Chondrocyte (in vitro differentiated cells): Measurements from ENCODE around the gene CYTH3. TPM values are rescaled to one million over a fixed set of nuclear protein-coding genes. Genes with fewer than 3 reads are reported as not detected.

Experiments
- DNase-seq: peaks from one replicate; pipeline ENCODE4 v3.0.0; 2021; ENCODE audit warnings: mixed read lengths, low spot score
- H3K27ac Mint-ChIP-seq: one replicate; pipeline ENCODE4 v1.8.0; 2021; ENCODE audit warnings: mild to moderate bottlenecking, moderate library complexity, mixed read lengths; ENCODE audit not compliant: unreplicated experiment
- H3K27me3 Mint-ChIP-seq: 2 replicates; pipeline ENCODE4 v1.8.0; 2021; ENCODE audit warnings: low read depth, mixed read lengths
- H3K36me3 Mint-ChIP-seq: 2 replicates; pipeline ENCODE4 v1.8.0; 2021; ENCODE audit warnings: low read depth, mixed read lengths
- H3K4me1 Mint-ChIP-seq: 2 replicates; pipeline ENCODE4 v1.8.0; 2021; ENCODE audit warnings: low read depth, mild to moderate bottlenecking, mixed read lengths
- H3K4me3 Mint-ChIP-seq: one replicate; pipeline ENCODE4 v1.8.0; 2021; ENCODE audit warnings: mild to moderate bottlenecking, moderate library complexity, mixed read lengths; ENCODE audit not compliant: unreplicated experiment
- H3K9me3 Mint-ChIP-seq: 2 replicates; pipeline ENCODE4 v1.8.0; 2021; ENCODE audit warnings: low read depth, mixed read lengths
- total RNA-seq: library from RNA; stranded (reverse); gene quantifications from 3 replicates; pipeline ENCODE4 v1.2.1, GENCODE V29; 2021
- TF ChIP-seq, protein P1 (sequence below): fragments of 200-600 bp; sonication (generic); IDR thresholded peaks from 2 replicates; pipeline ENCODE4 v1.5.0; 2021; ENCODE audit warnings: antibody characterized with exemption, mild to moderate bottlenecking, moderate library complexity

The CYTH3 gene
- total RNA-seq, 1 donor from 2014 or later: 58.4 TPM

DNA sequence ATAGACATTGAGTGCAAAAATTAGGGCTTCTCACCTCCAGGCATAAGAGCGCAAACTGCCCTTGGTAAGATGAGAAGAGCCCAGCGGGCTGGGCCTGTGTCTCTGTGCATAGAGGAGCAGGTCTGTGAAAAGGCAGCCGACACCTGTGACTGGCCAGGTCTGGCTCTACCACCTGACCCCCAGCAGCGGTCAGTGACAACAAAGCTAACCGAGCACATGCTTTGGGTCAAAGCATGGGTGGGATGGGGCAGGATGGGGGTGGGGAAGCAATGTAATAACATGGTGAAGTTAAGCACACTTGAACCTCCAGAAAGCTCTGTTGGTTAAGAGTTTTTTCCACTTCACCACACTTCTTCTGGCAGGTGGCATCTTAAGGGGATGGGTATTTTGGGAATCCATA is 29.3 kb downstream of the CYTH3 start:
- DNase-seq: no peak
- H3K27me3 Mint-ChIP-seq: no peaks in the 10 kb centered on the region
- no peak overlapping the region for H3K4me3 Mint-ChIP-seq
- H3K9me3 Mint-ChIP-seq: no peaks in the 10 kb centered on the region
- H3K36me3 Mint-ChIP-seq: peaks cover 2% of the 10 kb centered on the region
- H3K4me1 Mint-ChIP-seq: peaks cover 68% of the 10 kb centered on the region
- no peak overlapping the region for H3K27ac Mint-ChIP-seq
- TF ChIP-seq, protein P1, sequence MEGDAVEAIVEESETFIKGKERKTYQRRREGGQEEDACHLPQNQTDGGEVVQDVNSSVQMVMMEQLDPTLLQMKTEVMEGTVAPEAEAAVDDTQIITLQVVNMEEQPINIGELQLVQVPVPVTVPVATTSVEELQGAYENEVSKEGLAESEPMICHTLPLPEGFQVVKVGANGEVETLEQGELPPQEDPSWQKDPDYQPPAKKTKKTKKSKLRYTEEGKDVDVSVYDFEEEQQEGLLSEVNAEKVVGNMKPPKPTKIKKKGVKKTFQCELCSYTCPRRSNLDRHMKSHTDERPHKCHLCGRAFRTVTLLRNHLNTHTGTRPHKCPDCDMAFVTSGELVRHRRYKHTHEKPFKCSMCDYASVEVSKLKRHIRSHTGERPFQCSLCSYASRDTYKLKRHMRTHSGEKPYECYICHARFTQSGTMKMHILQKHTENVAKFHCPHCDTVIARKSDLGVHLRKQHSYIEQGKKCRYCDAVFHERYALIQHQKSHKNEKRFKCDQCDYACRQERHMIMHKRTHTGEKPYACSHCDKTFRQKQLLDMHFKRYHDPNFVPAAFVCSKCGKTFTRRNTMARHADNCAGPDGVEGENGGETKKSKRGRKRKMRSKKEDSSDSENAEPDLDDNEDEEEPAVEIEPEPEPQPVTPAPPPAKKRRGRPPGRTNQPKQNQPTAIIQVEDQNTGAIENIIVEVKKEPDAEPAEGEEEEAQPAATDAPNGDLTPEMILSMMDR: no peak

DNA sequence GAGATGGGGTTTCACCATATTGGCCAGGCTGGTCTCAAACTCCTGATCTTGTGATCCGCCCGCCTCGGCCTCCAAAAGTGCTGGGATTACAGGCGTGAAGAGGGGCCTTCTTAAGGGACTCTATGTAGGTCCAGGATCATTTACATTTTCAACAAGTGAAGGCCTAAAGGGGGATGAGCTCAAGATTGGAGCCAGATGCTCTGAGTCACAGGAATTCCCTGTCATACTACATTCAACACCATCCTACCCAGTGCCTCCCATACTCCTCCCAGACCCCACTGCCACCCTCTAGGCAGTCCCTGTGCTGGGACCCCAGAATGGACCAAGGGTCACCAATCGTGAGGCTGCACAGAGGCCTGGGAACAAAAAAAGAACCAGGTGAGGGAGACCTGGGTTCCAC is 29.9 kb downstream of the CYTH3 start:
- H3K27me3 Mint-ChIP-seq: no peaks in the 10 kb centered on the region
- TF ChIP-seq, protein P1: no peak
- DNase-seq: no peak
- no peak overlapping the region for H3K27ac Mint-ChIP-seq
- peaks cover 2% of the 10 kb centered on the region for H3K36me3 Mint-ChIP-seq
- H3K4me3 Mint-ChIP-seq: no peak overlapping the region
- H3K4me1 Mint-ChIP-seq: peaks cover 68% of the 10 kb centered on the region
- H3K9me3 Mint-ChIP-seq: no peaks in the 10 kb centered on the region

DNA sequence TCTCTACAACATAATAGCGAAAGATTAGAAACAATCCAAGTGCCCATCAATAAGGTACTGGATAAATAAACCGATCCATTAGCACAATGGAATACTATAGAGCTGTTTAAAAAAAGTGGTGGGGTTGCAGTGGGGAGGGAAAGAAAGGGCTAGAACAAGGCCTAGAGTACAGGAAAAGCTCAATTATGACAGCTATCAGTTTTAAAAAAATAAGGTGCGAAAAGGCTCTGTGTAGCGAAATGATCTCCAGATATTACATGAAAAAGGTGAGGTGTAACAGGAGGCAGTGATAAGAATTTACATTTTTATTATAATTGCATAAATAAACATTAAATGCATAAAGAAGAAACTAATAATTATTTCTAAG is 30.8 kb downstream of the CYTH3 start:
- H3K4me3 Mint-ChIP-seq: no peak overlapping the region
- H3K27ac Mint-ChIP-seq: no peak overlapping the region
- peaks cover 65% of the 10 kb centered on the region for H3K4me1 Mint-ChIP-seq

DNA sequence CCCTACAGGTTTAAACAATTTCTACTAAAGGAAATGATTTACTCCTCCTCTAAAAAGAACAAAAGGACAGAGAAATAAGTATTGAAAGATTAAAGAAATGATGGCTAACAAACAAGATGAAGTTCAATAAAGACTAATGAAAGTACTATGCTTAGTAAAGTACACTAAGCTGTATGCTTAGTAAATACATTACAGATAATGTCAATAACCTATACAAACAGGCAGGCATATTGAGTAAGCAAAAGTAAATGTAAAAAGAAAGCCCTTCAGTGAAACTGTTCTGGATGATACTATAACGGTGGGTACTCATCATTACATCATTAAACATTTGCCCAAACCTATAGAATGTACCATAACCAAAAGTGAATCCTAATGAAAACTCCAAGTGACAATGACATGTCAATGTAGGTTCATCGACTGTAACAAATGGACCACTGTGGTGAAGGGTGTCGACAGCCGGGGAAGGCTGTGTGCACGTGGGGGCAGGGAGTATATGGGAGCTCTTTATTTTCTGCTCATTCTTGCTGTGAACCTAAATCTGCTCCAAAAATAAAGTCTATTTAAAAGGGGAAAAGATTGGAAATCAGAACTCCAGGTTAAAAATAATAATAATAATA is 34.0 kb downstream of the CYTH3 start:
- Mint-ChIP-seq H3K27ac (no peak overlapping the region), H3K4me1 (peaks cover 54% of the 10 kb centered on the region), H3K4me3 (no peak overlapping the region), H3K36me3 (peaks cover 2% of the 10 kb centered on the region), H3K9me3 (no peaks in the 10 kb centered on the region), H3K27me3 (no peaks in the 10 kb centered on the region)
- DNase-seq: no peak
- TF ChIP-seq, protein P1: no peak

More for the DNA sequence above, 30.8 kb downstream of the CYTH3 start:
- TF ChIP-seq, protein P1: no peak
- Mint-ChIP-seq H3K9me3 (no peaks in the 10 kb centered on the region), H3K27me3 (no peaks in the 10 kb centered on the region), H3K36me3 (peaks cover 2% of the 10 kb centered on the region)
- DNase-seq: no peak

DNA sequence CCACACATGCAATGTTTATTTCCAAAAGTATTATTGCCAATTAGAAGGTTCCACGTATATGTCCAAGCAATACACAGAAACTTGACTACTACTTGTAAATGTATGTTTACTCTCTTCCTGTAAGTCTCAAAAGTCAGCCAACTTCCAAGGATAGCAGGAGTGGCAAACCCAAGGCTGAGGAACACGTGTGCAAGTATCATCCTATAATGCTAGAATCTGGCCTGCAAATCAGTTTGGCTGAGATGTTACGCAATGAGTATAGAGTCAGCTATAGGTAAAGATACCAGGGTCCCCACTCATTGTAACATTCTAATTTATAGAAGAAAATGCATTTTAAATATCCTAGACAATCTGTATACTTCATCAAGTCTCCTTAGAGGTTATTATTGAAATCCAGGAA is 34.7 kb downstream of the CYTH3 start:
- TF ChIP-seq, protein P1: no peak
- no peak overlapping the region for H3K4me3 Mint-ChIP-seq
- no peak overlapping the region for H3K27ac Mint-ChIP-seq
- no peaks in the 10 kb centered on the region for H3K27me3 Mint-ChIP-seq
- H3K4me1 Mint-ChIP-seq: peaks cover 58% of the 10 kb centered on the region
- H3K36me3 Mint-ChIP-seq: peaks cover 2% of the 10 kb centered on the region
- H3K9me3 Mint-ChIP-seq: no peaks in the 10 kb centered on the region
- no peak for DNase-seq
